Measurements from ENCODE around the gene MYL11. TPM values are rescaled to one million over a fixed set of nuclear protein-coding genes. Genes with fewer than 3 reads are reported as not detected.
"Not testable (repeated sequence)": the region's sequence is repeated elsewhere in the genome, so short reads cannot be mapped to it uniquely, and the experiment has no call there.

MYL11 gene
- total RNA-seq, 1 donor from 2014 or later = 921 TPM

DNA sequence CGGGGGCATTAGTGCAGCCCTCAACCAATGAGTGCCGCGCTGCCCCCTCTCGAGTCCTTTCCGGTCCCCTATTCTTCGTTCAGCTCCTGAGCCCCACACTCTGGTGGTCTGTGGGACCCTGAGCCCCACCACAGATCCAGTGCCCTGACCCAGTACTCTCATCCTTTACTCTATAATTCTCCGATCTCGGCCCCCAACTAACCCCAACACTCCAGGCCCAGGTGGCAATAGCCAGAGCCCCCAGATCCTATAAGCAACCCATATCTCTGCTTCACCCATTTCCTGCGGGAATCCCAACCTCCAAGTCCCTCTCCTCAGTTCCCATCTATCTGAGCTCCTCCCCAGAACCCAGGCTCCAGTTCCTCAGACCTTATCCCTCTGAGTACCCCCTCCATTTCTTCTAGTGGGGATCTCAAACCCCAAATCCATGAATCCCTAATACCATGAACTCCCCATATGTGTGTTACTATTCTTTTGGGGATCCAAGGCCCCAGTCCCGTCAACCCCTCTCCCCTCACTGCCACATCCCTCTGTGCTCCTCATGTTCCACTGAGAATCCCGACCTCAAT, 3.3 kb upstream of the MYL11 start:
- DNase-seq = no peak

DNA sequence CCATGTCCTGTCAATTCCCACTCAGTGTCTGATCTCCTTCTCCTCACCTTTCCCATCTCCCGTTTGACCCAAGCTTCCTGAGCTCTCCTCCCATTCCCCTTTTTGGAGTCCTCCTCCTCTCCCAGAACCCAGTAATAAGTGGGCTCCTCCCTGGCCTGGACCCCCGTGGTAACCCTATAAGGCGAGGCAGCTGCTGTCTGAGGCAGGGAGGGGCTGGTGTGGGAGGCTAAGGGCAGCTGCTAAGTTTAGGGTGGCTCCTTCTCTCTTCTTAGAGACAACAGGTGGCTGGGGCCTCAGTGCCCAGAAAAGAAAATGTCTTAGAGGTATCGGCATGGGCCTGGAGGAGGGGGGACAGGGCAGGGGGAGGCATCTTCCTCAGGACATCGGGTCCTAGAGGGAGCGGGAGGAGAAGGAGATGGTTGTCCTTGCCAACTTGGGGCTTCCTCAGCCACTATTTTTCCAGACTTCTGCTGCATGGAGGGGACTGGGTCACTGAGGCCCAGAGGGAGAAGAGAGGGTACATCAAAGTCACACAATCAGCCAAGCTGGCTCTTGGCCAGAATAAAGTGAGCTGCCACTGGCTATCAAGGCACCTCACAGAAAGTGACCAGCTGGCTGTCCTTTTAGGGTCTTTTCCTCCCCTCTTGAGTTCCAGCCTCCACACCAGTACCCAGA, 2.4 kb upstream of the MYL11 start:
- no peak for DNase-seq

DNA sequence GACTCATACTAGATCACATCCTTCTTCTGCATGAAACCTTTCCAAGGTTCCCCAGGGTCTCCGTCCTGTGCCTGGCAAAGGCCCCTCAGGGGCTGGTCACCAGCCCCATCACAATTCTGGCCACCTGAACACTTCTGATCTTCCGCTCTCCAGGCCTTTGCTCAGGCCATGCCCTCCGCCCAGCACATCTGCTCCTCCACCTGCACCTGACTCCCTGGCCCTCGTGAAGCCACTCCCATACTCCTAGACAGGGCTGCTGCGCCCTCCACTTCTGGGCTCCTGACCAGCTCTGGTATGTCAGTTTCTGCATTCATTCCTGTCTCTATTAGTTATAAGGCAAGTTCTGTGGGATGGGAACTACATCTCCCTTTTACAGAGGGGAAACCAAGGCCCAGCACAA, 1.9 kb upstream of the MYL11 start:
- no peak for DNase-seq

DNA sequence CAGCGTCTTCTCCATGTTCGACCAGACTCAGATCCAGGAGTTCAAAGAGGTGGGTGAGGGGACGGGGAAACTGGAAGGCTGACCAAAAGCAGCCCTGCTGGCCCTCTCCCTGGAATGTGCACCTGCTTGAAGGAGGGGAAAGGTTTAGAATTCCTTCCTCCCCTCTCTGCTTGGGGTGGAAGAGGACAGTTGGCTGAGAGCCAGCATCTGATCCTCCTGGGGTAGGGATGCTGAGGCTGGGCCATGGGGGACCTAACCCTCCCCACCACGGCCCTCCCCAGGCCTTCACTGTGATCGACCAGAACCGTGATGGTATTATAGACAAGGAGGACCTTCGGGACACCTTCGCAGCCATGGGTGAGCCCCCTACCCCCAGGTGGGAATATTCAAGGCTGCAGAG, 1.3 kb downstream of the MYL11 start:
- no peak for DNase-seq

DNA sequence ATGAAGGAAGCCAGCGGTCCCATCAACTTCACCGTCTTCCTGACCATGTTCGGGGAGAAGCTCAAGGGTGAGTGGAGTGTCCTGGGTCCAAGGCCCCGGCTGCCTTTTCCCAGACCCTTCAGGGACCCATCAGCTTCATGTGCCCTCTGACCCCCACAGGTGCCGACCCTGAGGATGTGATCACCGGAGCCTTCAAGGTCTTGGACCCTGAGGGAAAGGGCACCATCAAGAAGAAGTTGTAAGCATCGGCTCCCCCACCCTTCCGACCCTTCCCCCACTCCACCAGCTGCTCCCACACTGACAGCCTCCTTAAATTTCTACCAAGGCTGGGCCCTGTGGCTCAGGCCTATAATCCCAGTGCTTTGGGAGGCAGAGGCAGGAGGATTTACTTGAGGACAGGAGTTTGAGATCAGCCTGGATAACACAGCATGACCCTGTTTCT, 1.9 kb downstream of the MYL11 start:
- no peak for DNase-seq

DNA sequence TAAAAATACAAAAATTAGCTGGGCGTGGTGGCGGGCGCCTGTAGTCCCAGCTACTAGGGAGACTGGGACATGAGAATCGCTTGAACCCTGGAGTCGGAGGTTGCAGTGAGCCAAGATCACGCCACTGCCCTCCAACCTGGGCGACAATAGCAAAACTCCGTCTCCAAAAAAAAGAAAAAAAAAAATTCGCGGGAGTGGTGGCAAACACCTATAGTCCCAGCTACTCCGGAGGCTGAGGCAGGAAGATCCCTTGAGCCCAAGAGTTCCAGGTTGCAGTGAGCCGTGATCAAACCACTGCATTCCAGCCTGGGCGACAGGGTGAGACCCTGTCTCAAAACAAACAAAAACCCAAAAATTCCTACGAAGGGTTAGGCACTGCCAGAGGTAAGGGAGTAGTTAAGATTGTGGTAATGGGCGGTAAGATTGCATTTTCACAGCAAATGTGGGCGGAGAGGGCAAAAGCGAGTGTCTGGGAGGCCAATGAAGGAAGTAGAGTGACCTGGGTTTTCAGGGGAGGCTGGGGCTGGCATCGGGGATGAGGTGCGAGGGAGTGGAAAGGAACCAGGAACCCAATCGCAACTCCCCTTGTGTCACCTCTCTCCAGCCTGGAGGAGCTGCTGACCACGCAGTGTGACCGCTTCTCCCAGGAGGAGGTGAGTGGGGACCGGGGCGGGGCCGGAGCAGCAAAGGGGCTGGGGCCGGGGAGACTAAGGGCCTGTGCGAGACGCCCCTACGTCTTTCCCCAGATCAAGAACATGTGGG, 2.6 kb downstream of the MYL11 start:
- no peak for DNase-seq

DNA sequence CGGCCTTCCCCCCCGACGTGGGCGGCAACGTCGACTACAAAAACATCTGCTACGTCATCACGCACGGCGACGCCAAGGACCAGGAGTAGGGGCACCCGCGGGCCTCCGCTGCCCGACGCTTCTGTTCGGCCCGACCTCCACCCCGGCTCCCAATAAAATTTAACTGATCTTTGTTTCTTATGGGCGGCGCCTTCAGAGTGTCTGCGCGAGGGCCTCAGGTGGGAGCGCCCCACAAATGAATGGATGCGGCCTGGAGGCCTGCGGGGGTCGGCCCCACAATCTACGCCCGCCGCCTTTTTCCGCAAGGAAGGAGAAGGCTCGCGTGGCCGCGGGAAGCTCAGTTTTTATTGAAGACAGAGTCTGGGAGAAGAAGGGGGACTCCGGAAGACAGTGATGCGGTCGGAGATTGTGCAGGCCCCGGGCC, 3.2 kb downstream of the MYL11 start:
- peak; percentile 90 for DNase-seq

DNA sequence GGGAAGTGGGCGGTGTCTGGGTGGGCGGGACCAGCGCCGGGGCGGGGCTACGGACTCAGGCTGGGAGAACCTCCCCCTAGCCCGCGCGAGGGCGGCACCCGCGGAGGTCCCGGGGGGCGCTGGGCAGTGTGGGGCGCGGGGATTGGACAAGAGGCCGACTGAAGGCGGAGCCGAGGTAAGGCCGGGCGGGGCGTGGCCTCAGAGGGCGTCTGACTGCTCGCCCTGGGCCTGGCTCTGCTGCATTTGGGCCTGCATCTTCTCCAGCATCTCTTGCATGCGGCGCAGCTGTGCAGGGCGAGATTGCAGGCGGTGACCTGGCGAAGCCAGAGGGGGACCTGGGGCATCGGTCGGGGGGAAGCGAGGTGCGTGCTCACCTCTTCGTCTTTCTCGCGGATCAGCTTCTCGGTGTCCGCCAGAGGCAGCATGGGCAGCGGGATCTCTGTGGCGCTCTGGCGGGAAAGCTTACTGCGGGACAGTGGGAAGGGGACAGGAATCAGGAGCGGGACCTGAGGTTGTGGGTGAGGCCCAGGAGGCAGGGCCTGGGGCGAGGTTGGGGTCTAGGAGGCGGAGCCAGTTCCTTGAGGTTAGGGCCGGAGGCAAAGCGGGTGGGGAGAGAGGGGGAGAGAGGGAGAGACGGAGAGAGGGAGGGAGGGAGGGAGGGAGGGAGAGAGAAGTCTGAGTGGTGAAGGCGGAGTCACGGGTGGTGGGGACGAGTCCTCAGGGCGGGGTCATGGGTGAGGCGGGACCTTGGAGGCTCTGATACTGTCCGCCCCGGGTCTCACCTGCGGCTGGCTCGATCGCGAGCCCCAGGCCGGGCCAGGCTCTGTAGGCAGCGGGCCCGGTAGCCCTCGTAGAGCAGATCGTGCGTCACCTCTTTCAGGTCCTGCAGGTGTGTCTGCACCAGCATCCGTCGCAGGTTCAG, 3.9 kb downstream of the MYL11 start:
- peak; percentile 97 for DNase-seq

DNA sequence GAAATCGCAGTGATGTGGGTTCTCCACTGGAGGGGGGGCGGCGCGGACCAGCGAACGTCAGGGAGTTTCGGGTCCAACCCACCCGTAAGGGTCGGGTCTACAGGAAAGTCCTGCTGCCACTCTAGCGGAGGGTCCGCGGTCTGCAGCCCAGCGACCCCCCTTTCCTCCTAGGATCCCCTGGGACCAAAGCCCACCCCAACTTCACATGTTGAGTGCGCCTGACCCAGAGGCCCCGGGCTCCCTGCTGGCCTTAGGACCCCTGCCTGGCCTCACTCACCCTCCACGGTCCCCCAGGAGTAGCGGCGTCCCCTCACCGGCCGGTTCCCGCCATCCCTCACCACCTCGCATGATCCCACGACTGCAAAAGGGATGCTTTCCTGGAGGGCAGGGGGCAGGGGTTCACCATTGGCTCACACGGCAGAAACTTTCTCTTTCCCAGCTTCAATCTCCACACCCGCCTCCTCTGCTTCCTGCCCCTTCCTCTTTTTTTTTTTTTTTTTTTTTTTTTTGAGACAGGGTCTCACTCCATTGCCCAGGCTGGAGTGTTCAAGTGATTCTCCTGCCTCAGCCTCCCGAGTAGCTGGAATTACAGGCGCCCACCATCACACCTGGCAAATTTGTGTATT, 4.7 kb downstream of the MYL11 start:
- DNase-seq = no peak

DNA sequence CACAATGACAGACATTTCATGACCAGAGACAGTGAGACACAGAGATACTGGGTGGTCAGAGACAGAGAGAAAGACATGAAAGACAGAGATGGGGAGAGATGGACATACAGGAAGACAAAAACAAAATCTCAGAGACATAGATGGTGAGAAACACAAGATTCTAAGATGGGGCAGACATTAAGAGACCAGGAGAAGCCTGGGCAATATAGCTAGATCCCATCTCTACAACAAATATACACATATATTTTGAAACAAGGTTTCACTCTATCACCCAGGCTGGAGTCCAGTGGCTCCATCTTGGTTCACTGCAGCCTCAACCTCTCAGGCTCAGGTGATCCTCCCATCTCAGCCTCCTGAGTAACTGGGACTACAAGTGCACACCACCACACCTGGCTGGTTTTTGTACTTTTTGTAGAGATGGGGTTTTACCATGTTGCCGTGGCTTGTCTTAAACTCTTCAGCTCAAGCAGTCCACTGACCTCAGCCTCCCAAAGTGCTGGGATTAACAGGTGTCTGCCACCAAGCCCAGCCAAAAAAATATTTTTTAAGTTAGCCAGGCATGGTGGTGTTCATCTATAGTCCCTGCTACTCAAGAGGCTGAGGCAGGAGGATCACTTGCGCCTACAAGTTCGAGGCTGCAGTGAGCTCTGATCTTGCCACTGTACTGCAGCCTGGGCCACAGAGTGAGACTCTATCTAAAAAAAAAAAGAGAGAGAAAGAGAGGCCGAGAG, 5.6 kb downstream of the MYL11 start:
- DNase-seq = no peak

DNA sequence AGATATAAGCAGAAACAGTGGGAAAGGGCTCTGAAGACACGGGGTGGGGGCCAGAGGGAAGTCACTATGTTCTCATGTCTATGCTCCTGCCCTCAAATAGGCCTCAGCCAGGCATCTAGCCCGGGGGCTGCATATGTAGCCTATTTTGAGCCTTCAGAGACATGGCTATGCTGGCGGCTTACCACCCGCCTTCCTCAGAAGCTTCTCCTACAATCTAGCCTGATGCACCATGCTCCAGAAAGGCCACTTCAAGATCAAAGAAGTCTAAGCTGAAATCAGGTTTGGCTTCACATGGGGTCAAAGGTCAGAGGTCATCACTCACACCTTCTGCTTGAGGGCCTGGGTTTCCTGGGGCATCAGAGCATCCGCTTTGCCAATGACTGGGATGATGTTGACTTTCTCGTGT, 6.2 kb downstream of the MYL11 start:
- DNase-seq = no peak

DNA sequence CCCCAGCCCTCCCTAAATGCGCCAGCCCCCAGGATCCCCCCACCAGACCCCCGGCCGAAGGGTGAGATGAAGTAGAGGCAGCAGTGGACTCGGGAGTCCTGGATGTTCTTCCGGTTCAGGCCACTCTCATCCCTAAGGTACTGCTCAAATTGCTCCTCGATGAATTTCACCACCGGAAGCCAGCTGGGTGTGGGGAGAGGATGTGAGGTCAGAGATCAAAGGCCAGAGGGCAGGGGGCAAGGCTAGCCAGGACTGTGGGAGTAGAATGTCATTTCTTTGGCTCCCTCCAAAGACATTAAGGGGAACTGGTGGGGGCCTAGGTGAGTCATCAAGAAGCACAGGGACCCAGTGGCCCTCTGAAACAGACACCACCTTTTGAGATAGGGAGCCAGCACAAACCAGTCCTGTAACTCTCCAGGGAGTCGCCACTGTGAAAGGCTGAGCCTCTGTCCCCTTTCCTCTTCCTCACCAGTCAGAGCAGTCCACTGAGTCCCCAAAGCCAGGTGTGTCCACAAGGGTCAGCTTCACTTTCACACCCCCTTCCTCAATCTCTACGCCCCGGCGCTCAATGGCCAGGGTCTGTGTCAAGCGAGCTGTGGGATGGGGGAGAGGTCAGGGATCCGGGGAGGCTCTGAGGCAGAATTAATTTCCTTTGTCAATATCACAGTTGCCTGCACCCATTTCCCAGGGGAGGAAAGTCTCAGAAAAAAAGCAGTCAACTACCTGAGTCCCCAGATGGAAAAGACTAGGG, 6.9 kb downstream of the MYL11 start:
- DNase-seq = no peak

DNA sequence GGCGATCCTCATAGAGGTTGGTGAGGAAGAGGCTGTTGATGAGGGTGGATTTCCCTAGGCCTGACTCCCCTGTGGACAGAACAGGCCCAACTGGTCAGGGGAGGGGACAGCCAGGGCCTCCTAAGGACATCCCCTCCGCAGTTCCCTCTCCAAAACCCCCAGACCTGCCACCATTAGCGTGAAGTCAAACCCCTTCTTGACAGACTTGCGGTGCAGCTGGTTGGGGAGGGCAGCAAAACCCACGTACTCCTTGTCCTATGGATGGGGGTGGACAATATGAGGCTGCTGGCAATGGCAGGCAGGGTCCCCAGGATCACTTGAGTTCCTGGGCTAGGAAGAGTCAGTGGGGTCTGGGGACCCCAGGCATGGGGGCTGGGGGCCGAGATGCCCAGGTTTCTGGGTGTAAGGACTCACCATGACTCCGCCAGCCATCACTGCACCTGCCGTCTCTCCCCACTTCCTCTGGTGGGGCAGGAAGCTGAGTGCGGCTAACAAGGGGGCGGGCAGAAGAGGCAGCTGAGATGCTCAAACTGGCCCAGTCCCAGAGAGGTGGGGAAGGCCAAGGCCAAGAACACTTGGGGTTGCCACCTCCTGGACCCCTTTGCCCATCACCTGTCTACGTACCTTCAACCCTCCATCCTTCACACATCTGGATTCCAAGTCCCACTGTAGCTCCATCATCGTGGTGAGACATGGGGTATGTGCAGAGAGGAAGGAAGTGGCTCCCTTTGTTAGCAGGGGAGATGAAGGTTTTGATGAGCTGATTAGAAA, 7.7 kb downstream of the MYL11 start, which contains the start of gene SEPTIN1:
TSS of gene SEPTIN1 (minus strand) at position 451 of the 771 bp plus-strand sequence. CDS start at position 432, 19 bp downstream.
- DNase-seq = no peak

DNA sequence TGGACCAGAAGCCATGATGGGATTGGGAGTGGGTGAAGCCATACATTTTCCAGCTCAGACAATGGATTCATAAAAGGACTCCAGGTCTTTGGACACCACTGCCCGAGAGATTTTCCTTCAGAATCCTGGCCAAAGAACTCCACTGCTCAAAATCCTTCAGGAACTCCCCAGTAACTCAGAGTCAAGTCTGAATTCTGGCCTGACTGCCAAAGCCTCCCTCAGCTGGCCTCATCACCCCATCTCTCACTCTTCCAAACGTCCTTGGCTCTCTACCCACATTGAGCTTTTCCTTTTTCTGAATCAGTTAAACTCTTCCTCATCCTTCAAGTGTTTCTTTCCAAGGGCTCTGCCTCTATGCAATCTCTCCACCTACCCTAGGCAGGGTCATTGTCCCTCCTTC, 8.9 kb downstream of the MYL11 start:
- DNase-seq = no peak

DNA sequence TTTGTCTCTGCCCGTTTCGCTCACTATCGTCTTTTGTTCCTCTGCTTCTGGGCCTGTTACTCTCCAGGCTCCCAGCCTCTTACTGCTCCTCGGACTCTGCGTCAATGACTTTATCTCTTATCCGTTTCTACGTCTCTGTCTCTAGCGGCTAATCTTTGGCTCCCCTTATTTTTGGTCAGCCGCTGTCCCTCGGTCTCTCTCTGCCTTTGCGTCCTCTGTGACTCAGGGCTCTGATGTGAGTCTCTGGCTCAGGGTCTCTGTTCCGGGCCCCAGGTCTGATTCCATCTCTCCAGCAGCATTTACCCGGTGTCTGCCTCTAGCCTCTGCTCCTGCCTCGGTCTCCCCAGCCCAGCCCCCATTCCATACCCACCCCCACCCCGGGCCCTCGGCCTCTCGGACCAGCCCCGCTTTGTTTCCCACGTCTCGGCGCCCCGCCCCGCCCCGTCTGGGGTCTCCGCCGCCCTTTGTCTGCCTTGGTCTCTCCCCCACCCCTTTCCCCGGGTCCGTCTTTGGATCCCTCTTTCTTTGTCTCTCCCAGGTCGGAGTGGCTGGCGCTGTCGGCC, 20.1 kb downstream of the MYL11 start:
- DNase-seq = no peak

DNA sequence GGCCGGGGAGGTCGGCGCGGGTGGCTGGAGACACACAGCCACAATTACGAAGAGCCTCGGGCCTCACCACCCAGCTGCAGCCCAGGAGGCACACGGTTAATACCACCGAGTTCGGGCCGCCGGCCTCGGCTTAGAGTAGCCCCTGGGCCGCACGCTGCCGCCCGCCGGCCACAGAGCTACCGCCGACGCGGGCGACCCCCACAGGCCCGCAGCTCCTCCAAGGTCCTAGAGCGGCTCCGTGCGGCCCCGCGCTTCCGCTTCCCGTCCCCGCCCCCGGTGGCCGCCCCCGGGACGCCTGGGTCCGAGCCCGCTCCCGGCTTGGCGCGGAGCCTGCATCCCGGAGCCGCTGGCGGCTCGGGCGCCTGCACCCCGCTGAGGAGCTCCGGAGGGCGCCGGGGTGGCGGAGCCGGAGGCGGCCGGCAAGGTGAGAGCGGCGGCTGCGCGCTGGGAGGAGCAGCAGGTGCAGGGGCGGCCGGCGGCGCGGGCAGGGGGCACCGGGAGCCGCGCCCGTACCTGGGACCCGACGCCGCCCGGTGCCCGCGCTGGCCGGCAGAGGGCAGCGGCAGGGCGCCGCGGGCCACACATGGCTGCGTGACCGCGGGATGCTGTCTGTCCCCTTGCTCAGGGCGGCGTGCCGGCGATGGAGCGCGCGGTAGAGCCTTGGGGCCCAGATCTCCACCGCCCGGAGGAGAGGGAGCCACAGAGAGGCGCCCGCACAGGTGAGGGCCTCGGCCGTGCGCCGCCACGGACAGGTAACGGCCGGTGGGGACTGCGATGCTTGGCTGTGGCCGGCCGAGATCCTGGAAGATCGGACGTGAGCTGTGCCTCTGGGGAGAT, 20.8 kb downstream of the MYL11 start, which contains the start of gene ZNF48:
TSS of gene ZNF48 (plus strand) at position 266 of the 837 bp plus-strand sequence. CDS start at position 641, 375 bp downstream.
- DNase-seq = peak; percentile 87

DNA sequence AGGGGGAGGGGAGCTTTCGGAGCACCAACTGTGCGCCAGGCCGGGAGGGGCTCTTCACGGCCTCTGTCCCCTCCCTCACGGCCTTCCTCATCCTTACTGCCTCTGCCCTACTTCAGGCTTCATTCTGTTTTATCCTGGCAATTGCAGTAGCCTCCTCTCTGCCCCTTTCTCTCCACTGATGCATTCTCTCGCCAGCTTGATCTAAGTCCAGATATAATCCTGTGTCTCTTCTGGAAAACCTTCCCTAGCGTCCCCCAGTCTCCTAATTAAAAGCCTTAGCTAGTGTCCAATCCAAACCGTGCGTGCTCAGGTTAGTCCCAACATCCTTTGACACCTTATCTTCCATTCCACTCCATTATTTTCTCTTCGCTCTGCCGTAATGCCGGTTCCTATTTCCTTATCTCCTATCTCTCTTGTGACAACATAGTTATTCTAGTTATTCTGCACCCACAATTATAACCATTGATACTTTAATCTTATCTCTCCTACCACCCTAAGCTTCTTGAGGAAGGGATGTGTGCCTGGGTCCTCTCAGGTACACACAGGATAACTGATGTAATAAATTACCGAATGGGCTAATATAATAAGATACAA, 21.5 kb downstream of the MYL11 start:
- DNase-seq = no peak

DNA sequence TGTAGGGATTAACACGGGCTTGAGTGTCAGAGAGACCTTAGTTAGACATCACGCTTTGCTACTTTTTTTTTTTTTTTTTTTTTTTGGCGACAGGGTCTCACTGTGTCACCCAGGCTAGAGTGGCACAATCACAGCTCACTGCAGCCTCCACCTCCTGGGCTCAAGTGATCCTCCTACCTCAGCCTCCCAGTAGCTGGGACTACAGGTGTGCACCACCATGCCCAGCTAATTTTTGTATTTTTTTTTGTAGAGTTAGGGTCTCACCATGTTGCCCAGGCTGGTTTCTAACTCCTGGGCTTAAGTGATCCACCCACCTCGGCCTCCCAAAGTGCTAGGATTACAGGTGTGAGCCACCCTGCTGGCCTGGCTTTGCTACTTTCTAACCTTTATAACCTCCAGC, 22.0 kb downstream of the MYL11 start:
- not testable (repeated sequence) for DNase-seq

Data from skin of body (tissue), 2 donors.